WTC11 (cell line): ENCODE results near the gene NECTIN4.
"Not testable (repeated sequence)": the region's sequence is repeated elsewhere in the genome, so short reads cannot be mapped to it uniquely, and the experiment has no call there.

Experiments used
- CTCF ChIP-seq: fragments of 200-600 bp; IDR thresholded peaks from 2 replicates; pipeline ENCODE4 v1.8.0; 2022; ENCODE audit warnings: antibody characterized with exemption
- ESRRA ChIP-seq: sonication (generic); formaldehyde crosslinking; IDR thresholded peaks from 2 replicates; pipeline ENCODE4 v1.8.1; 2022; ENCODE audit warnings: mild to moderate bottlenecking, missing genetic modification reagents, borderline replicate concordance
- FOXP1 ChIP-seq: sonication (generic); formaldehyde crosslinking; IDR thresholded peaks from 2 replicates; pipeline ENCODE4 v1.8.0; 2022; ENCODE audit warnings: missing genetic modification reagents, mild to moderate bottlenecking, moderate library complexity, borderline replicate concordance
- KAT7 ChIP-seq: sonication (generic); formaldehyde crosslinking; IDR thresholded peaks from 2 replicates; pipeline ENCODE4 v1.8.1; 2023; ENCODE audit warnings: missing genetic modification reagents, mild to moderate bottlenecking, borderline replicate concordance
- SMAD4 ChIP-seq: sonication (generic); formaldehyde crosslinking; IDR thresholded peaks from 2 replicates; pipeline ENCODE4 v1.8.0; 2022; ENCODE audit warnings: mild to moderate bottlenecking, missing genetic modification reagents
- TEAD4 ChIP-seq: sonication (generic); formaldehyde crosslinking; IDR thresholded peaks from 2 replicates; pipeline ENCODE4 v1.8.0; 2022; ENCODE audit warnings: mild to moderate bottlenecking, missing genetic modification reagents
- ZNF138 ChIP-seq: sonication (generic); formaldehyde crosslinking; conservative IDR thresholded peaks from 2 replicates; pipeline ENCODE4 v1.8.1; 2022; ENCODE audit warnings: mild to moderate bottlenecking, moderate library complexity, missing genetic modification reagents
- TF ChIP-seq, protein P1 (sequence below): fragments of 250-450 bp; sonication (Bioruptor Pico); IDR thresholded peaks from 2 replicates; pipeline ENCODE4 v1.9.0; 2021; ENCODE audit warnings: mild to moderate bottlenecking
- TF ChIP-seq, protein P2 (sequence below): sonication (generic); formaldehyde crosslinking; IDR thresholded peaks from 2 replicates; pipeline ENCODE4 v1.8.1; 2022; ENCODE audit warnings: low read depth, missing genetic modification reagents, borderline replicate concordance

- not testable (repeated sequence) for TF ChIP-seq CTCF; ZNF138 (CRISPR knock-in tag); ESRRA; SMAD4 (CRISPR knock-in tag); FOXP1 (CRISPR knock-in tag); TEAD4 (CRISPR knock-in tag); KAT7 (CRISPR knock-in tag)
- TF ChIP-seq, protein P1, sequence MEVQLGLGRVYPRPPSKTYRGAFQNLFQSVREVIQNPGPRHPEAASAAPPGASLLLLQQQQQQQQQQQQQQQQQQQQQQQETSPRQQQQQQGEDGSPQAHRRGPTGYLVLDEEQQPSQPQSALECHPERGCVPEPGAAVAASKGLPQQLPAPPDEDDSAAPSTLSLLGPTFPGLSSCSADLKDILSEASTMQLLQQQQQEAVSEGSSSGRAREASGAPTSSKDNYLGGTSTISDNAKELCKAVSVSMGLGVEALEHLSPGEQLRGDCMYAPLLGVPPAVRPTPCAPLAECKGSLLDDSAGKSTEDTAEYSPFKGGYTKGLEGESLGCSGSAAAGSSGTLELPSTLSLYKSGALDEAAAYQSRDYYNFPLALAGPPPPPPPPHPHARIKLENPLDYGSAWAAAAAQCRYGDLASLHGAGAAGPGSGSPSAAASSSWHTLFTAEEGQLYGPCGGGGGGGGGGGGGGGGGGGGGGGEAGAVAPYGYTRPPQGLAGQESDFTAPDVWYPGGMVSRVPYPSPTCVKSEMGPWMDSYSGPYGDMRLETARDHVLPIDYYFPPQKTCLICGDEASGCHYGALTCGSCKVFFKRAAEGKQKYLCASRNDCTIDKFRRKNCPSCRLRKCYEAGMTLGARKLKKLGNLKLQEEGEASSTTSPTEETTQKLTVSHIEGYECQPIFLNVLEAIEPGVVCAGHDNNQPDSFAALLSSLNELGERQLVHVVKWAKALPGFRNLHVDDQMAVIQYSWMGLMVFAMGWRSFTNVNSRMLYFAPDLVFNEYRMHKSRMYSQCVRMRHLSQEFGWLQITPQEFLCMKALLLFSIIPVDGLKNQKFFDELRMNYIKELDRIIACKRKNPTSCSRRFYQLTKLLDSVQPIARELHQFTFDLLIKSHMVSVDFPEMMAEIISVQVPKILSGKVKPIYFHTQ (CRISPR knock-in tag), result not testable (repeated sequence)
- TF ChIP-seq, protein P2, sequence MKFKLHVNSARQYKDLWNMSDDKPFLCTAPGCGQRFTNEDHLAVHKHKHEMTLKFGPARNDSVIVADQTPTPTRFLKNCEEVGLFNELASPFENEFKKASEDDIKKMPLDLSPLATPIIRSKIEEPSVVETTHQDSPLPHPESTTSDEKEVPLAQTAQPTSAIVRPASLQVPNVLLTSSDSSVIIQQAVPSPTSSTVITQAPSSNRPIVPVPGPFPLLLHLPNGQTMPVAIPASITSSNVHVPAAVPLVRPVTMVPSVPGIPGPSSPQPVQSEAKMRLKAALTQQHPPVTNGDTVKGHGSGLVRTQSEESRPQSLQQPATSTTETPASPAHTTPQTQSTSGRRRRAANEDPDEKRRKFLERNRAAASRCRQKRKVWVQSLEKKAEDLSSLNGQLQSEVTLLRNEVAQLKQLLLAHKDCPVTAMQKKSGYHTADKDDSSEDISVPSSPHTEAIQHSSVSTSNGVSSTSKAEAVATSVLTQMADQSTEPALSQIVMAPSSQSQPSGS (CRISPR knock-in tag), result not testable (repeated sequence)
Observed at GRCh38 chr1:161063936-161064335, 25.4 kb downstream of the NECTIN4 start.
